Measurements from ENCODE around the gene RPP25L. TPM values are rescaled to one million over a fixed set of nuclear protein-coding genes. Genes with fewer than 3 reads are reported as not detected.

The RPP25L gene
- total and polyA plus RNA-seq, 9 of the 15 experiments (the other 6 are each of a cell fraction or from before 2014, with no cell fraction given), result 16.3 to 43.7 (median 29.0) TPM

- POLR2A ChIA-PET, result no interaction called here
Observed at GRCh38 chr9:34627716-34628655, 16.1 kb upstream of the RPP25L start.

More at GRCh38 chr9:34627716-34628655, 16.1 kb upstream of the RPP25L start:
- peak overlapping the region; percentile 58 for H3K4me2 ChIP-seq (ENCODE audit: insufficient read depth, low read length)
- H2AFZ ChIP-seq (ENCODE audit: low read depth, low read length), result 0 out of 2 replicates have a peak overlapping the region, but pooled peaks have one; percentile 32
- intact Hi-C loops (cut with micrococcal nuclease) (loop anchor here (2.0 kb wide), 1 partner anchor 29 kb away; no protein-coding TSS in a partner anchor), in situ Hi-C loops (cut with MboI) (no loop called here)
- TF ChIP-seq, protein P1, sequence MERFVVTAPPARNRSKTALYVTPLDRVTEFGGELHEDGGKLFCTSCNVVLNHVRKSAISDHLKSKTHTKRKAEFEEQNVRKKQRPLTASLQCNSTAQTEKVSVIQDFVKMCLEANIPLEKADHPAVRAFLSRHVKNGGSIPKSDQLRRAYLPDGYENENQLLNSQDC (CRISPR knock-in tag; IDR thresholded peaks at IDR 0.05), result no peak
- TF ChIP-seq SMARCC2 (IDR thresholded peaks at IDR 0.05; ENCODE audit: low read depth), result no peak
- no peak for TF ChIP-seq TAF1 (IDR thresholded peaks at IDR 0.05; ENCODE audit: control insufficient read depth, extremely low read depth, insufficient read depth, low read length, severe bottlenecking)
- no peak for TF ChIP-seq PBX2 (CRISPR knock-in tag; IDR thresholded peaks at IDR 0.05; ENCODE audit: low read depth)
- TF ChIP-seq PBX2 (tag; conservative IDR thresholded peaks at IDR 0.05; ENCODE audit: low read depth), result no peak
- no peak for TF ChIP-seq RCOR1 (IDR thresholded peaks at IDR 0.05; ENCODE audit: borderline replicate concordance in 1 of 2, low read depth in 2 of 2, low read length in 2 of 2)
- TF ChIP-seq ZNF512 (tag; IDR thresholded peaks at IDR 0.05), result peak; percentile 23; the same call in 1 of the 2 replicates
- H3K79me2 ChIP-seq (ENCODE audit: control insufficient read depth, insufficient read depth, low read length), result no peaks in the 10 kb centered on the region
- no peaks in the 10 kb centered on the region for H3K36me3 ChIP-seq (ENCODE audit: control insufficient read depth, insufficient read depth, low read length)
- no peak for DNase-seq (ENCODE audit: extremely low read depth in 1 of 4, low spot score in 3 of 4)
- H3K4me3 ChIP-seq, result peak overlapping the region; percentile 18
- H4K20me1 ChIP-seq (replicated peaks; ENCODE audit: control insufficient read depth, insufficient read depth, low read length), result no peaks in the 10 kb centered on the region
- CTCF ChIA-PET (ENCODE audit: low intra/inter-chr PET ratio), result no interaction called here
- no peak for FAIRE-seq
- peaks cover 14 to 55% of the 10 kb centered on the region in 2 experiments; a peak in 4 of 5 replicates for H3K27me3 ChIP-seq (ENCODE audit: control insufficient read depth in 2 of 2, insufficient read depth in 2 of 2, low read length in 2 of 2)
- H3K9ac ChIP-seq (ENCODE audit: insufficient read depth in 1 of 2, low read depth in 2 of 2, low read length in 2 of 2), result no peak overlapping the region
- 2% methylated on average over 8 of the region's 20 CpGs for WGBS (ENCODE audit: insufficient coverage, low coverage, missing lambda C conversion rate)
- BruUV-seq (replicated peaks), result no TSS peak
- H3K4me1 ChIP-seq (replicated peaks in 1 of 2; ENCODE audit: control insufficient read depth in 2 of 2, insufficient read depth in 2 of 2, low read length in 2 of 2), result peaks cover 0 to 24% of the 10 kb centered on the region in 2 experiments; a peak in 3 of 5 replicates
- no peak for ATAC-seq
- no peaks in the 10 kb centered on the region for H3K9me3 ChIP-seq (replicated peaks; ENCODE audit: control insufficient read depth, insufficient read depth, low read depth, low read length)
- no peaks in the 10 kb centered on the region for H3K9me1 ChIP-seq (ENCODE audit: control insufficient read depth, insufficient read depth, low read length)
- H3K27ac ChIP-seq (ENCODE audit: extremely low read depth, low read depth, low read length), result no peak overlapping the region

Data from K562 (cell line).